ENCODE data around the gene RAP2B.
"Not testable (repeated sequence)": the region's sequence is repeated elsewhere in the genome, so short reads cannot be mapped to it uniquely, and the experiment has no call there.

The RAP2B gene

DNA sequence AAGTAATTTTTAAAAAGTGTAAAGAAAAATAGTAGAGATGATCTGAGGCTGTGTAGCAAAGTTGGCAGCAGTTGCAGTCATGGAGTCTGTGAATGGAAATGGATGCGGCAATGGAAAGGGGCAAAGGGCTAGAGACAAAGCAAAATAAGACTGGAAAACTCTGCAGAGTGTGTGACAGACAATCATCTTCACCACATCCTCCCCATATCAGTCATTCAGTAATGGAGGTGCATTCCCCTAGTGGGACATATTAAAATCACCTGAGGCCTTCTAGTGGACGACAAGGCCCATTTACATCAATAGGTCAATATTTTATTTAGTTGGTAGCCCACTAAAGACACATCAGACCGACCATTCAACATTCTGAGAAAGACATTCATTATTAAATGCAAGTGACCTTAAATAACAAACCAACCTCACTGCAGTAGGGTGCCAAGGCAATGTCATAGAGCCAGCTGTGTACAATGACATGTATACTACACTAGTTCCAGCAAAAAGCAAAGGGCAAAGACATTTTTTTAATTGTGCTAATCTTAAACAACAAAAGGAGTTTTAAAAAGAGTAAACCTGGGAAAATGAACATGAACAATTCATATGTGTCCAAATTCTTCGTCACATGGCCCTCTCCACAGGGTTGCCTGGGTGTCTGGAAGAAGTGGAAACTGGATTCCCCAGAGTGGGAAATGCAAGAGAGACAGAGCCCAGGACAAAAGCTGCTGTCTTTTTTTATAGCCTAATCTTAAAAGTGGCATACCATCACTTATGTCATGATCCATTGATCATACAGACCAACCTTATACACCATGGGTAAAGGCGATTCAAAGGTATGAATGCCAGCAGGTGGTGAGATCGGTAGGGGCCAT lies 15.6 kb upstream of the RAP2B start:
- DNase-seq (ENCODE audit: low spot score) = no peak
- TF ChIP-seq, protein P1, sequence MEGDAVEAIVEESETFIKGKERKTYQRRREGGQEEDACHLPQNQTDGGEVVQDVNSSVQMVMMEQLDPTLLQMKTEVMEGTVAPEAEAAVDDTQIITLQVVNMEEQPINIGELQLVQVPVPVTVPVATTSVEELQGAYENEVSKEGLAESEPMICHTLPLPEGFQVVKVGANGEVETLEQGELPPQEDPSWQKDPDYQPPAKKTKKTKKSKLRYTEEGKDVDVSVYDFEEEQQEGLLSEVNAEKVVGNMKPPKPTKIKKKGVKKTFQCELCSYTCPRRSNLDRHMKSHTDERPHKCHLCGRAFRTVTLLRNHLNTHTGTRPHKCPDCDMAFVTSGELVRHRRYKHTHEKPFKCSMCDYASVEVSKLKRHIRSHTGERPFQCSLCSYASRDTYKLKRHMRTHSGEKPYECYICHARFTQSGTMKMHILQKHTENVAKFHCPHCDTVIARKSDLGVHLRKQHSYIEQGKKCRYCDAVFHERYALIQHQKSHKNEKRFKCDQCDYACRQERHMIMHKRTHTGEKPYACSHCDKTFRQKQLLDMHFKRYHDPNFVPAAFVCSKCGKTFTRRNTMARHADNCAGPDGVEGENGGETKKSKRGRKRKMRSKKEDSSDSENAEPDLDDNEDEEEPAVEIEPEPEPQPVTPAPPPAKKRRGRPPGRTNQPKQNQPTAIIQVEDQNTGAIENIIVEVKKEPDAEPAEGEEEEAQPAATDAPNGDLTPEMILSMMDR (IDR thresholded peaks at IDR 0.05; ENCODE audit: extremely low read depth, missing control alignments) = no peak

DNA sequence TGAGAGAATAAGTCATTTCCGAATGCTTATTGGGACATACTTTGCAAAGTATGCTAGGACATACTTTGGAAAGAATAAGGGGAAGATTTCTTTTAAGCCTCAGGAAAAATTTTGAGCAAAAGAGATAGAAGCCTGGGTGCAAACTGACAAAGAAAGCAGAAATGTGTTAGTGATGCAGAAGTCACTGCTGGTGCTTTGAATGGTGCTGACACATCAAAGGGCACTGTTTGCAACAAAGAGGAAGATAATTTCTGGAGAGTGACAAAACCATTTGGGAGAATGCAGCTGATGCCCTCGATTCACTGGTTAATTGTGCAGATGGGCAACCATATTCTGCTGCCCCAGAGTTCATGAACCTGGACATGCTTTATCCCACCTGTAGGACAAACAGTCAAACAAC lies 11.0 kb upstream of the RAP2B start:
- TF ChIP-seq, protein P1 (IDR thresholded peaks at IDR 0.05; ENCODE audit: extremely low read depth, missing control alignments) = no peak
- DNase-seq (ENCODE audit: low spot score) = no peak

DNA sequence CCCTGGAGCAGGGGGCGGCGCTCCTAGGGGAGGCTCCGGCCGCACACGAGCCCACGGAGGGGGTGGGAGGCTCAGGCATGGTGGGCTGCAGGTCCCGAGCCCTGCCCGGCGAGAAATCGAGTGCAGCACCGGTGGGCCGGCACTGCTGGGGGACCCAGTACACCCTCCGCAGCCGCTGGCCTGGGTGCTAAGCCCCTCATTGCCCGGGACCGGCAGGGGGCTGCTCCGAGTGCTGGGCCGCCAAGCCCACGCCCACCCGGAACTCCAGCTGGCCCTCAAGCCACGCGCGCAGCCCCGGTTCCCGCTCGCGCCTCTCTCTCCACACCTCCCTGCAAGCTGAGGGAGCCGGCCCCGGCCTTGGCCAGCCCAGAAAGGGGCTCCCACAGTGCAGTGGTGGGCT lies 6.2 kb upstream of the RAP2B start:
- not testable (repeated sequence) for DNase-seq (ENCODE audit: low spot score)

DNA sequence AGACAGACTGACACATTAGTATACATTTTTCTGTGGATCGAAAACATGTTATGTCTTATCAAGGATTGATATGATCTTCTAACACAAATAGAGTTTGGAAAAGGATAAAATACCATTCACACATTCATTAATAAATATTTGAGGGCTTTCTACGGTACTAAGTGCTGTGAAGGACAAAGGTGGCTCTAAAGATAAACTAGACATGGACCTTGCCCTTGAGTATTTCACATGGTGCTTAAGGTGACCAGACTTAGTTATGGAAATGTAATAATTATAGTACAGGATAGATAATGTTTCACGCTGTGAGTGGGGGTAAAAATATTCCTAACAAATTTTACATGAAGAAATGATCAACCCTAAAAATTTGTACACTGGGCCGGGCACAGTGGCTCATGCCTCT lies 3.8 kb upstream of the RAP2B start:
- TF ChIP-seq, protein P1 (IDR thresholded peaks at IDR 0.05; ENCODE audit: extremely low read depth, missing control alignments) = no peak
- no peak for DNase-seq (ENCODE audit: low spot score)

DNA sequence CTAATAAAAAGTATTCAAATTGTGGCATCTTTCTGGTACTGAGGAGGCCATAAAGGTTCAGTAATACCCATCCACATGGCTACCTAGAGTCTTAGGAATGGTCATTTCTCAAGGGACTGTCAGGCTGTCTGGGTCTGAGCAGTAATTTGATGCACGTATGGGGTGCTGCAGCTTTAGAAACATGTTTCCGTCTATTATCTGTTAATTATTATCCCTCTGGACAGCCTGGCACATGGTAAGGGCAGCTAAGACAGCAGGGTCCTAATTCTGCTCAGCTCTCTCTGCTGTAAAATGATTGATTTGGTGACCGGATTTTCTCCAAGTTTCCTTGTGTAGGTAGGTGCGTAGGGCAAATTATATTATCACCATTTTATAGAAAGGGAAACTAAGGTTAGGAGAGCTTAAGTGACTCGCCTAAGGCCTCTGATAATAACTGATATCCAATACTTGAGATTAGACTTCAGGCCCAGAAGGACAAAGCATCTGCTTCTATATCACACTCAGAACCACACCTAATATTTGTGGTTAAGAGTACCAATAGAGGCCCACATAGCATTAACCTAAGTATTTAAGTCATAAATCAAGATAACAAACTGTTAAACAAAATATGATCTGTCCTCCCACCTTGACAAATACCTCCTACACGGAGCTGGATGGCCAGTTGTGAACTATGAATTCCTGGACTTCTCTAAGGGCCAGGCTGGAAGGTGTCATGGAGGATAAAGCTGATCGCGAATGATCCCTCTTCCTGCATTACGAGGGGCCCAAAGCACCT lies 2.9 kb upstream of the RAP2B start:
- no peak for DNase-seq (ENCODE audit: low spot score)

DNA sequence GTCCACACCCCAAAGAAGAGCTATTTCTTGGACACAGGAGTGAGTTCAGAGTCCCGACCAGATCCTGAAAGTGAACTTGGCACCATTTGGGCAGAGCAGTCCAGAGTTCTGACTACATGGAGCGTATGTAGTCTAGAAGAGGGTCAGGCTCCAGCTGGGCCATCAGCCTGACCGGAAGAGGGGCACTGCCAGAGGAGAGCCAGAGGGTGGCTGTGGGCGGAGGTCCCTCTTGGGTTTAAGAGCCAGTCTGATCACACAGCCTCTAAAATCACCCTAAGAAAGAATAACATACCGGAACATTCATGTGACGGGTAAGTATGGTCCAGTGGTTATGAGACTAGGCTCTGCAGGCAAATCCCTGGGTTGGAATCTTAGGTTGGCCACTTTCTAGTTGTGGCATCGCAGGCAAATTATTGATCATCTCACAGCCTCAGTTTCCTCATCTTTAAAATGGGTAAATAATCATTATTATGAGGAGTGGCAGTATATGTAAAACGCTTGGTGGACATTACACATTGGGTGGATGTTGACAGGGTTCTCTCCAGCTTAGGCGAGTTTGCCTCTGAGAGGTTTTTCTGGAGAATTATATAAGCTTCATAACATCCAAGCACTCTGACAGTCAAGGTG lies 2.1 kb upstream of the RAP2B start:
- TF ChIP-seq, protein P1 (IDR thresholded peaks at IDR 0.05; ENCODE audit: extremely low read depth, missing control alignments) = no peak
- DNase-seq (ENCODE audit: low spot score) = no peak

More for the DNA sequence above, 2.9 kb upstream of the RAP2B start:
- TF ChIP-seq, protein P1 (IDR thresholded peaks at IDR 0.05; ENCODE audit: extremely low read depth, missing control alignments) = no peak

DNA sequence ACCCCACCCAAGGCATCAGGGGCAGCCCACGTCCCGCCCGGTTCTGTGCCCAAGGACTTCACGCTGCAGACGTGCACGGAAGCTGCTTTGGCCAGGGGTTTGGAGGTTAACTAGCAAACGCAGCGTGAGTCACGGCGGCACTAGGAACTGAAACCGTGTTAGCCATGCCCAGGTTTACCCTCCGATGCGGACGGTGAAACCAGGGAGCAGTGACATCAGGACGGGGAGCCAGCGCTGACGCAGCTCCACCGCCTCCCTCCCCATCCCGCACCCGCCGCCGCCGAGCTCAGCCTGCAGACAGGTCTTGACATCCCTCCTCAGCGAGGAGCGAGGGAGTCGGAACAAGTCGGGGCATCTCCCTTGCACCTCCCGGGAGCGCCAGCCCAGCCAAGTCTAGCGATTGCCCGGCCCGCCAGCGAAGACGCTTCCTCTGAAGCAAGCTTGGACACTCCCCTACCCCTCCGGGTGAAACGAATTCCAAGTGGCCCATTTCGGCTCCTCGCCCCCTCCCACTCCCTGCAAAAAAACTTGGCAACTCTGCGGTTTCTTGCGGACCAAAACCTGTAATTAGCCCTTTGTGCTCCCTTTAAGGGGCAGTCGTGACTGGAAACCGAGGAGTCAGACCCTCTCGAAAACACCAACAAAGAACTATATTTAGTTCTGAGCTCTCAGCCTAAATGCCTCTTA lies 1.4 kb upstream of the RAP2B start:
- TF ChIP-seq, protein P1 (IDR thresholded peaks at IDR 0.05; ENCODE audit: extremely low read depth, missing control alignments) = no peak
- DNase-seq (ENCODE audit: low spot score) = peak; percentile 80
